Parathyroid adenoma (tissue), 2 donors: ENCODE results near the gene PRRX2.

Experiments used
- H2AFZ ChIP-seq: fragments of 300-600 bp; sonication (generic); one replicate; pipeline ENCODE4 v1.7.0; 2017; ENCODE audit warnings: antibody characterized with exemption, mild to moderate bottlenecking
- H3K27ac ChIP-seq: fragments of 300-600 bp; sonication (generic); one replicate; pipeline ENCODE4 v1.7.0; 2017
- H3K27me3 ChIP-seq: fragments of 300-600 bp; sonication (generic); one replicate; pipeline ENCODE4 v1.7.0; 2017; ENCODE audit warnings: low read length; ENCODE audit not compliant: control insufficient read depth, insufficient read depth
- H3K36me3 ChIP-seq: fragments of 300-600 bp; sonication (generic); one replicate; pipeline ENCODE4 v1.7.0; 2017; ENCODE audit warnings: low read length; ENCODE audit not compliant: control insufficient read depth, insufficient read depth
- H3K4me1 ChIP-seq: fragments of 300-600 bp; sonication (generic); one replicate; pipeline ENCODE4 v1.7.0; 2017; ENCODE audit warnings: control low read depth
- H3K4me2 ChIP-seq: fragments of 300-600 bp; sonication (generic); one replicate; pipeline ENCODE4 v1.7.0; 2017; ENCODE audit warnings: low read length
- H3K4me3 ChIP-seq: fragments of 300-600 bp; sonication (generic); one replicate; pipeline ENCODE4 v1.7.0; 2017; ENCODE audit warnings: low read depth, low read length
- H3K79me2 ChIP-seq: fragments of 300-600 bp; sonication (generic); one replicate; pipeline ENCODE4 v1.7.0; 2017; ENCODE audit warnings: control low read depth
- H3K9ac ChIP-seq: fragments of 300-600 bp; sonication (generic); one replicate; pipeline ENCODE4 v1.7.0; 2017; ENCODE audit warnings: mild to moderate bottlenecking
- H3K9me3 ChIP-seq: fragments of 300-600 bp; sonication (generic); one replicate; pipeline ENCODE4 v1.7.0; 2017; ENCODE audit warnings: low read length; ENCODE audit not compliant: control insufficient read depth
- CTCF ChIP-seq: fragments of 300-600 bp; sonication (generic); IDR thresholded peaks from one replicate; pipeline ENCODE4 v1.7.0; 2017; ENCODE audit warnings: antibody characterized with exemption, mild to moderate bottlenecking
- donor health status: primary hyperparathyroidism.

PRRX2 gene

GRCh38 chr9:129665814-129666520 lies 520 bp downstream of the PRRX2 start:
- Histone ChIP-seq H3K36me3 (no peaks in the 10 kb centered on the region), H3K9ac (no peak overlapping the region), H3K4me3 (no peak overlapping the region), H2AFZ (no peak overlapping the region), H3K27me3 (no peaks in the 10 kb centered on the region), H3K79me2 (no peaks in the 10 kb centered on the region), H3K9me3 (no peaks in the 10 kb centered on the region), H3K4me2 (no peak overlapping the region), H3K4me1 (no peaks in the 10 kb centered on the region), H3K27ac (no peak overlapping the region)
- TF ChIP-seq CTCF, result no peak

GRCh38 chr9:129666575-129666974 lies 1.1 kb downstream of the PRRX2 start:
- H3K79me2 ChIP-seq, result no peaks in the 10 kb centered on the region
- H3K36me3 ChIP-seq, result no peaks in the 10 kb centered on the region
- no peaks in the 10 kb centered on the region for H3K9me3 ChIP-seq
- H3K27me3 ChIP-seq, result no peaks in the 10 kb centered on the region
- no peak for TF ChIP-seq CTCF
- H3K4me2 ChIP-seq, result no peak overlapping the region
- H3K9ac ChIP-seq, result no peak overlapping the region
- H3K4me3 ChIP-seq, result no peak overlapping the region
- no peak overlapping the region for H3K27ac ChIP-seq
- H3K4me1 ChIP-seq, result no peaks in the 10 kb centered on the region
- no peak overlapping the region for H2AFZ ChIP-seq

GRCh38 chr9:129667378-129667777 lies 1.9 kb downstream of the PRRX2 start:
- Histone ChIP-seq H3K9me3 (no peaks in the 10 kb centered on the region), H3K27ac (no peak overlapping the region), H3K36me3 (no peaks in the 10 kb centered on the region), H3K27me3 (no peaks in the 10 kb centered on the region), H3K4me2 (no peak overlapping the region), H3K4me1 (no peaks in the 10 kb centered on the region), H3K9ac (no peak overlapping the region), H3K4me3 (no peak overlapping the region), H2AFZ (no peak overlapping the region), H3K79me2 (no peaks in the 10 kb centered on the region)
- TF ChIP-seq CTCF, result no peak

GRCh38 chr9:129667850-129668249 lies 2.4 kb downstream of the PRRX2 start:
- no peak for TF ChIP-seq CTCF
- Histone ChIP-seq H3K27me3 (no peaks in the 10 kb centered on the region), H3K36me3 (no peaks in the 10 kb centered on the region)

GRCh38 chr9:129669141-129669718 lies 3.8 kb downstream of the PRRX2 start:
- Histone ChIP-seq H3K4me3 (no peak overlapping the region), H3K4me2 (no peak overlapping the region), H3K79me2 (no peaks in the 10 kb centered on the region), H3K27ac (no peak overlapping the region), H3K9ac (no peak overlapping the region), H3K4me1 (no peaks in the 10 kb centered on the region), H3K27me3 (no peaks in the 10 kb centered on the region), H2AFZ (no peak overlapping the region), H3K36me3 (no peaks in the 10 kb centered on the region), H3K9me3 (no peaks in the 10 kb centered on the region)
- TF ChIP-seq CTCF, result no peak

More at GRCh38 chr9:129667850-129668249, 2.4 kb downstream of the PRRX2 start:
- no peak overlapping the region for H3K27ac ChIP-seq
- H3K4me1 ChIP-seq, result no peaks in the 10 kb centered on the region
- H3K9me3 ChIP-seq, result no peaks in the 10 kb centered on the region
- H2AFZ ChIP-seq, result no peak overlapping the region
- no peaks in the 10 kb centered on the region for H3K79me2 ChIP-seq
- no peak overlapping the region for H3K4me2 ChIP-seq
- no peak overlapping the region for H3K4me3 ChIP-seq
- H3K9ac ChIP-seq, result no peak overlapping the region
